ENCODE measurements around the gene COASY.

- TF ChIP-seq RAD21 (IDR thresholded peaks at IDR 0.05) (no peak), CTCF (IDR thresholded peaks at IDR 0.05; ENCODE audit: low read depth, low read length, missing input control) (no peak), FOXA1 (IDR thresholded peaks at IDR 0.05) (no peak), JUND (IDR thresholded peaks at IDR 0.05) (no peak), YY1 (IDR thresholded peaks at IDR 0.05) (no peak), NR2F2 (IDR thresholded peaks at IDR 0.05) (no peak), SP1 (IDR thresholded peaks at IDR 0.05) (no peak), TAF1 (conservative IDR thresholded peaks at IDR 0.05) (no peak)
- TF ChIP-seq, protein P1, sequence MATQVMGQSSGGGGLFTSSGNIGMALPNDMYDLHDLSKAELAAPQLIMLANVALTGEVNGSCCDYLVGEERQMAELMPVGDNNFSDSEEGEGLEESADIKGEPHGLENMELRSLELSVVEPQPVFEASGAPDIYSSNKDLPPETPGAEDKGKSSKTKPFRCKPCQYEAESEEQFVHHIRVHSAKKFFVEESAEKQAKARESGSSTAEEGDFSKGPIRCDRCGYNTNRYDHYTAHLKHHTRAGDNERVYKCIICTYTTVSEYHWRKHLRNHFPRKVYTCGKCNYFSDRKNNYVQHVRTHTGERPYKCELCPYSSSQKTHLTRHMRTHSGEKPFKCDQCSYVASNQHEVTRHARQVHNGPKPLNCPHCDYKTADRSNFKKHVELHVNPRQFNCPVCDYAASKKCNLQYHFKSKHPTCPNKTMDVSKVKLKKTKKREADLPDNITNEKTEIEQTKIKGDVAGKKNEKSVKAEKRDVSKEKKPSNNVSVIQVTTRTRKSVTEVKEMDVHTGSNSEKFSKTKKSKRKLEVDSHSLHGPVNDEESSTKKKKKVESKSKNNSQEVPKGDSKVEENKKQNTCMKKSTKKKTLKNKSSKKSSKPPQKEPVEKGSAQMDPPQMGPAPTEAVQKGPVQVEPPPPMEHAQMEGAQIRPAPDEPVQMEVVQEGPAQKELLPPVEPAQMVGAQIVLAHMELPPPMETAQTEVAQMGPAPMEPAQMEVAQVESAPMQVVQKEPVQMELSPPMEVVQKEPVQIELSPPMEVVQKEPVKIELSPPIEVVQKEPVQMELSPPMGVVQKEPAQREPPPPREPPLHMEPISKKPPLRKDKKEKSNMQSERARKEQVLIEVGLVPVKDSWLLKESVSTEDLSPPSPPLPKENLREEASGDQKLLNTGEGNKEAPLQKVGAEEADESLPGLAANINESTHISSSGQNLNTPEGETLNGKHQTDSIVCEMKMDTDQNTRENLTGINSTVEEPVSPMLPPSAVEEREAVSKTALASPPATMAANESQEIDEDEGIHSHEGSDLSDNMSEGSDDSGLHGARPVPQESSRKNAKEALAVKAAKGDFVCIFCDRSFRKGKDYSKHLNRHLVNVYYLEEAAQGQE (IDR thresholded peaks at IDR 0.05), result no peak
- TF ChIP-seq, protein P2, sequence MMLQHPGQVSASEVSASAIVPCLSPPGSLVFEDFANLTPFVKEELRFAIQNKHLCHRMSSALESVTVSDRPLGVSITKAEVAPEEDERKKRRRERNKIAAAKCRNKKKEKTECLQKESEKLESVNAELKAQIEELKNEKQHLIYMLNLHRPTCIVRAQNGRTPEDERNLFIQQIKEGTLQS (IDR thresholded peaks at IDR 0.05), result no peak
Observed at GRCh38 chr17:42560246-42560645, 1.7 kb upstream of the COASY start.
